ENCODE measurements around the gene LSM7. TPM values are rescaled to one million over a fixed set of nuclear protein-coding genes. Genes with fewer than 3 reads are reported as not detected.

LSM7 gene
- total RNA-seq, 1 donor from 2014 or later = 183 TPM

- Histone ChIP-seq H3K9ac (no peak overlapping the region), H3K4me2 (no peak overlapping the region), H3K36me3 (no peaks in the 10 kb centered on the region), H3K9me3 (ENCODE audit: low read depth) (no peaks in the 10 kb centered on the region), H3K27me3 (peaks cover 67% of the 10 kb centered on the region), H4K20me1 (ENCODE audit: low read depth) (peaks cover 24% of the 10 kb centered on the region), H3K4me3 (no peak overlapping the region), H3F3A (ENCODE audit: low read depth) (peaks cover 20% of the 10 kb centered on the region), H3K27ac (no peak overlapping the region), H3K4me1 (peaks cover 14% of the 10 kb centered on the region), H2AFZ (replicated peaks) (no peak overlapping the region), H3K79me2 (ENCODE audit: low read depth) (no peaks in the 10 kb centered on the region)
- Mint-ChIP-seq H3K27me3 (ENCODE audit: insufficient read depth, low read depth) (peaks cover 42% of the 10 kb centered on the region), H3K9me3 (no peaks in the 10 kb centered on the region), H3K4me1 (peaks cover 9% of the 10 kb centered on the region), H3K27ac (no peak overlapping the region), H3K36me3 (no peaks in the 10 kb centered on the region), H3K4me3 (peak overlapping the region; percentile 17)
- DNase-seq (ENCODE audit: low spot score) = no peak
- TF ChIP-seq EZH2 (IDR thresholded peaks at IDR 0.05) = no peak
- TF ChIP-seq, protein P1, sequence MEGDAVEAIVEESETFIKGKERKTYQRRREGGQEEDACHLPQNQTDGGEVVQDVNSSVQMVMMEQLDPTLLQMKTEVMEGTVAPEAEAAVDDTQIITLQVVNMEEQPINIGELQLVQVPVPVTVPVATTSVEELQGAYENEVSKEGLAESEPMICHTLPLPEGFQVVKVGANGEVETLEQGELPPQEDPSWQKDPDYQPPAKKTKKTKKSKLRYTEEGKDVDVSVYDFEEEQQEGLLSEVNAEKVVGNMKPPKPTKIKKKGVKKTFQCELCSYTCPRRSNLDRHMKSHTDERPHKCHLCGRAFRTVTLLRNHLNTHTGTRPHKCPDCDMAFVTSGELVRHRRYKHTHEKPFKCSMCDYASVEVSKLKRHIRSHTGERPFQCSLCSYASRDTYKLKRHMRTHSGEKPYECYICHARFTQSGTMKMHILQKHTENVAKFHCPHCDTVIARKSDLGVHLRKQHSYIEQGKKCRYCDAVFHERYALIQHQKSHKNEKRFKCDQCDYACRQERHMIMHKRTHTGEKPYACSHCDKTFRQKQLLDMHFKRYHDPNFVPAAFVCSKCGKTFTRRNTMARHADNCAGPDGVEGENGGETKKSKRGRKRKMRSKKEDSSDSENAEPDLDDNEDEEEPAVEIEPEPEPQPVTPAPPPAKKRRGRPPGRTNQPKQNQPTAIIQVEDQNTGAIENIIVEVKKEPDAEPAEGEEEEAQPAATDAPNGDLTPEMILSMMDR (IDR thresholded peaks at IDR 0.05) = no peak
- no peak for TF ChIP-seq EZH2phosphoT487 (IDR thresholded peaks at IDR 0.05)
Observed at GRCh38 chr19:2294687-2295335, 33.6 kb downstream of the LSM7 start.

DNA sequence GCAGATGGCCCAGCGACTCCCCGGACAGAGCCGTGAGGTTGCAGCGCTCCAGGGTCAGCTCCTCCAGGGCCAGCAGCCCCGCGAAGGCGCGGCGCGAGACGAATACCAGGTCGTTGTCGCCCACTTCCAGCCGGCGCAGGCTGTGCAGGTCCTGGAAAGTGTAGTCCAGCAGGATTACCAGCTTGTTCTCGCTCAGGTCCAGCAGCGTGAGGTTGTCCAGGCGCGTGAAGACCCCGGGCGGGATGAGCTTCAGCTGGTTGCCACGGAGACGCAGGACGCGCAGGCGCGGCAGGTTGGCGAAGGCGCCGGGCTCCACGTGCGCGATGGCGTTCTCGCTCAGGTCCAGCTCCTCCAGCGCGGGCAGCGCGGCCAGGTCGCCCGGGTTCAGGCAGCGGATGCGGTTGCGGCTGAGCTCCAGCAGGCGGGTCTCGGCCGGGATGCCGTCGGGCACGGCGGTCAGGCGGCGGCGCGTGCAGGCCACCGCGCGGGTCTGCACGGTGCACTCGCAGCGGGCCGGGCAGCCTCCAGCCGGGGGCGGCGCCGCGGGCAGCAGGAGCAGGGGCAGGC lies 37.1 kb downstream of the LSM7 start:
- peaks cover 40% of the 10 kb centered on the region for H4K20me1 ChIP-seq (ENCODE audit: low read depth)

GRCh38 chr19:2290441-2291184 lies 37.8 kb downstream of the LSM7 start:
- H3K27me3 Mint-ChIP-seq (ENCODE audit: insufficient read depth, low read depth) = peaks cover 64% of the 10 kb centered on the region
- peak; percentile 50 for DNase-seq (ENCODE audit: low spot score)

More for the DNA sequence above, 37.1 kb downstream of the LSM7 start:
- no peak overlapping the region for H3K9ac ChIP-seq
- no peak overlapping the region for H3K27ac Mint-ChIP-seq
- peaks cover 100% of the 10 kb centered on the region for H3K27me3 ChIP-seq
- peaks cover 23% of the 10 kb centered on the region for H3F3A ChIP-seq (ENCODE audit: low read depth)
- H3K9me3 Mint-ChIP-seq = peaks cover 3% of the 10 kb centered on the region
- peak overlapping the region; percentile 36 for H2AFZ ChIP-seq (replicated peaks)
- peak overlapping the region; percentile 34 for H3K4me3 ChIP-seq
- peaks cover 15% of the 10 kb centered on the region for H3K4me1 ChIP-seq
- H3K27me3 Mint-ChIP-seq (ENCODE audit: insufficient read depth, low read depth) = peaks cover 66% of the 10 kb centered on the region
- H3K27ac ChIP-seq = no peak overlapping the region
- DNase-seq (ENCODE audit: low spot score) = peak; percentile 92
- H3K4me3 Mint-ChIP-seq = peak overlapping the region; percentile 58
- H3K36me3 ChIP-seq = no peaks in the 10 kb centered on the region
- H3K36me3 Mint-ChIP-seq = peaks cover 7% of the 10 kb centered on the region
- peaks cover 19% of the 10 kb centered on the region for H3K4me1 Mint-ChIP-seq
- no peaks in the 10 kb centered on the region for H3K79me2 ChIP-seq (ENCODE audit: low read depth)
- TF ChIP-seq, protein P1 (IDR thresholded peaks at IDR 0.05) = peak; percentile 41
- TF ChIP-seq EZH2phosphoT487 (IDR thresholded peaks at IDR 0.05) (peak; percentile 77), EZH2 (IDR thresholded peaks at IDR 0.05) (peak; percentile 88)
- peak overlapping the region; percentile 73 for H3K4me2 ChIP-seq
- H3K9me3 ChIP-seq (ENCODE audit: low read depth) = no peaks in the 10 kb centered on the region

More at GRCh38 chr19:2290441-2291184, 37.8 kb downstream of the LSM7 start:
- H3K9ac ChIP-seq = no peak overlapping the region
- H3K27me3 ChIP-seq = peaks cover 100% of the 10 kb centered on the region
- H3K4me1 Mint-ChIP-seq = peaks cover 19% of the 10 kb centered on the region
- H3K79me2 ChIP-seq (ENCODE audit: low read depth) = no peaks in the 10 kb centered on the region
- H3K27ac Mint-ChIP-seq = no peak overlapping the region
- H3K36me3 ChIP-seq = no peaks in the 10 kb centered on the region
- peak overlapping the region; percentile 73 for H3K4me2 ChIP-seq
- peak overlapping the region; percentile 30 for H3K4me3 Mint-ChIP-seq
- H3K4me1 ChIP-seq = peaks cover 15% of the 10 kb centered on the region
- peaks cover 7% of the 10 kb centered on the region for H3K36me3 Mint-ChIP-seq
- H3K27ac ChIP-seq = no peak overlapping the region
- peak overlapping the region; percentile 34 for H3K4me3 ChIP-seq
- H4K20me1 ChIP-seq (ENCODE audit: low read depth) = peaks cover 40% of the 10 kb centered on the region
- TF ChIP-seq, protein P1 (IDR thresholded peaks at IDR 0.05) = no peak
- peak; percentile 99 for TF ChIP-seq EZH2 (IDR thresholded peaks at IDR 0.05)
- TF ChIP-seq EZH2phosphoT487 (IDR thresholded peaks at IDR 0.05) = peak; percentile 98
- no peaks in the 10 kb centered on the region for H3K9me3 ChIP-seq (ENCODE audit: low read depth)
- H3K9me3 Mint-ChIP-seq = peaks cover 3% of the 10 kb centered on the region
- peaks cover 23% of the 10 kb centered on the region for H3F3A ChIP-seq (ENCODE audit: low read depth)
- H2AFZ ChIP-seq (replicated peaks) = no peak overlapping the region
